Measurements from ENCODE around the gene AOC1. TPM values are rescaled to one million over a fixed set of nuclear protein-coding genes. Genes with fewer than 3 reads are reported as not detected.

Gene AOC1
- total RNA-seq, 1 donor from 2014 or later: not detected

DNA sequence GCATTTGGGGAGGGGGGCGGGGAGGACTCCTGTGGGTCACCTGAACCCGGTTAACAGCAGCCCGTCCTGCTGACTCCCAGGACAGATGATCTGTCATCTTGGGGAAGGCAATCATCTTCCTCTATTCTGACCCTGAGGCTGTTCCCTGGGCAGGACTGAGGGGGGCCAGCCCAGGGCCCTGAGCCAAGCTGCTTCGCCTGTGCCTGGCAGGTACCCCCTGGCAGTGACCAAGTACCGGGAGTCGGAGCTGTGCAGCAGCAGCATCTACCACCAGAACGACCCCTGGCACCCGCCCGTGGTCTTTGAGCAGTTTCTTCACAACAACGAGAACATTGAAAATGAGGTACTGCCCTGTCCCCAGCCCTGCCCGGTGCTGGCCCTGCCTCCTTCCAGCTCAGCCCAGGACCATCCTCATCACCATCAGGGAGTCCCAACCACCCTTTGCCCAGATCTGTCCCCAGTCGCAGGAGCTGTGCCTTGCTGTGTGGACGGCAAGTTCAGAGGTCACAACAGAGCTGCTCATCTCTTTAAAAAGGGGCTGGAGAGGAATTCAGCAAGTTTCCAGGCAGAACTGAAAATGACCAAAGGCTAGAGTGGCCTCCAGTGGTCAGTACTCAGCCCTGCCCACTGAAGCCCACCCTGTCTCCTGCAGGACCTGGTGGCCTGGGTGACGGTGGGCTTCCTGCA lies 8.1 kb downstream of the AOC1 start:
- Mint-ChIP-seq H3K9me3 (ENCODE audit: low read depth) (peaks cover 7% of the 10 kb centered on the region), H3K36me3 (ENCODE audit: low read depth) (no peaks in the 10 kb centered on the region), H3K27me3 (ENCODE audit: low read depth) (peaks cover 6% of the 10 kb centered on the region), H3K4me3 (ENCODE audit: unreplicated experiment) (no peak overlapping the region), H3K4me1 (ENCODE audit: low read depth) (no peaks in the 10 kb centered on the region), H3K27ac (ENCODE audit: unreplicated experiment) (no peak overlapping the region)
- TF ChIP-seq, protein P1, sequence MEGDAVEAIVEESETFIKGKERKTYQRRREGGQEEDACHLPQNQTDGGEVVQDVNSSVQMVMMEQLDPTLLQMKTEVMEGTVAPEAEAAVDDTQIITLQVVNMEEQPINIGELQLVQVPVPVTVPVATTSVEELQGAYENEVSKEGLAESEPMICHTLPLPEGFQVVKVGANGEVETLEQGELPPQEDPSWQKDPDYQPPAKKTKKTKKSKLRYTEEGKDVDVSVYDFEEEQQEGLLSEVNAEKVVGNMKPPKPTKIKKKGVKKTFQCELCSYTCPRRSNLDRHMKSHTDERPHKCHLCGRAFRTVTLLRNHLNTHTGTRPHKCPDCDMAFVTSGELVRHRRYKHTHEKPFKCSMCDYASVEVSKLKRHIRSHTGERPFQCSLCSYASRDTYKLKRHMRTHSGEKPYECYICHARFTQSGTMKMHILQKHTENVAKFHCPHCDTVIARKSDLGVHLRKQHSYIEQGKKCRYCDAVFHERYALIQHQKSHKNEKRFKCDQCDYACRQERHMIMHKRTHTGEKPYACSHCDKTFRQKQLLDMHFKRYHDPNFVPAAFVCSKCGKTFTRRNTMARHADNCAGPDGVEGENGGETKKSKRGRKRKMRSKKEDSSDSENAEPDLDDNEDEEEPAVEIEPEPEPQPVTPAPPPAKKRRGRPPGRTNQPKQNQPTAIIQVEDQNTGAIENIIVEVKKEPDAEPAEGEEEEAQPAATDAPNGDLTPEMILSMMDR (IDR thresholded peaks at IDR 0.05): no peak
- DNase-seq (ENCODE audit: low spot score): no peak

DNA sequence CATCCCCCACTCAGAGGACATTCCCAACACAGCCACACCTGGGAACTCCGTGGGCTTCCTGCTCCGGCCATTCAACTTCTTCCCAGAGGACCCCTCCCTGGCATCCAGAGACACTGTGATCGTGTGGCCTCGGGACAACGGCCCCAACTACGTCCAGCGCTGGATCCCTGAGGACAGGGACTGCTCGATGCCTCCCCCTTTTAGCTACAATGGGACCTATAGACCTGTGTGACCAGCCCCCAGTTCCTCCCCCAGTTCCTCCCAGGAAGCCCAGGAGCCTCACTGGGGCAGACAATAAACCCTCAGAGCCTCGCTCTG lies 8.6 kb downstream of the AOC1 start:
- Mint-ChIP-seq H3K27ac (ENCODE audit: unreplicated experiment) (no peak overlapping the region), H3K4me3 (ENCODE audit: unreplicated experiment) (no peak overlapping the region), H3K9me3 (ENCODE audit: low read depth) (peaks cover 7% of the 10 kb centered on the region), H3K36me3 (ENCODE audit: low read depth) (no peaks in the 10 kb centered on the region), H3K27me3 (ENCODE audit: low read depth) (peaks cover 5% of the 10 kb centered on the region), H3K4me1 (ENCODE audit: low read depth) (no peaks in the 10 kb centered on the region)
- TF ChIP-seq, protein P1 (IDR thresholded peaks at IDR 0.05): no peak
- no peak for DNase-seq (ENCODE audit: low spot score)

DNA sequence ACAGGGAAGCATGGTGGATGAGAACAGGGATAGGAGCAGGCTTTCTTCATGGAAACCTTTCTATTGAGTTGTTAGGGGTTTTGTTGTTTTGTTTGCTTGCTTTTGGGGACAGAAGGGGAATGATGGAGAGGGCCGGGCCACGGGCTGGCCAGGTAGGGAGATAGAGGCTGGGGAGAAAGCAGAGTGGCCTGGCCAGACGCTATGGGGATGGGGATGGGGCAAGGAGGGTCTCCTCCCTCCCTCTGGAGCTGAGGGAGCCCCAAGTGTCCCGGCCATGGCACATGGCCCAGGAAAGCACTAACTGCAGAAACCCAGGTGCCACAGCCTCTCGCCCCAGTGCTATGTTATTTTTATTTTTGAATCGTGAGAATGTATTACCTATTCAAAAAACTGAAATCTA lies 10.0 kb downstream of the AOC1 start:
- Mint-ChIP-seq H3K4me3 (ENCODE audit: unreplicated experiment) (no peak overlapping the region), H3K9me3 (ENCODE audit: low read depth) (peaks cover 8% of the 10 kb centered on the region), H3K36me3 (ENCODE audit: low read depth) (no peaks in the 10 kb centered on the region), H3K27me3 (ENCODE audit: low read depth) (peaks cover 7% of the 10 kb centered on the region), H3K4me1 (ENCODE audit: low read depth) (no peaks in the 10 kb centered on the region), H3K27ac (ENCODE audit: unreplicated experiment) (no peak overlapping the region)
- TF ChIP-seq, protein P1 (IDR thresholded peaks at IDR 0.05): no peak
- DNase-seq (ENCODE audit: low spot score): no peak

DNA sequence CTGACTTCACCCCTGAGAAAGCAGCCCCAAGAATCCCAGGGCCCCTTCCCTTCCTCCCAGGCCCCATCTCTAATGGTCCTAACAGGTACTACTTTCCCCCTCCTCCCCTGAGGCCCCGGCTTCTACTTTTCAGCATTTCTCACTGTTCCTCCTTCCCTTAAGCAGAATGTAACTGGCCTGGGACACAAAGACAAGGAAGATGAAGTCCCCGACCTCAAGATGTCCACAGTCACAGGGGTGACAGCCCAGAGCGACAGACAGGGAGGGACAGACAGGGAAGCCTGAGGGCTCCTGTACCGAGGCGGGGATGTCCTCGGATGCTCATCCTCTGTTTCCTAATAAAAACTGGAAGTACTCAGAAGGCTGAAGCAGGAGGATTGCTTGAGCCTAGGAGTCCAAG lies 11.6 kb downstream of the AOC1 start:
- no peak overlapping the region for H3K4me3 Mint-ChIP-seq (ENCODE audit: unreplicated experiment)
- H3K27me3 Mint-ChIP-seq (ENCODE audit: low read depth): peaks cover 21% of the 10 kb centered on the region
- no peak overlapping the region for H3K27ac Mint-ChIP-seq (ENCODE audit: unreplicated experiment)
- peaks cover 8% of the 10 kb centered on the region for H3K9me3 Mint-ChIP-seq (ENCODE audit: low read depth)
- H3K4me1 Mint-ChIP-seq (ENCODE audit: low read depth): no peaks in the 10 kb centered on the region
- no peak for DNase-seq (ENCODE audit: low spot score)
- TF ChIP-seq, protein P1 (IDR thresholded peaks at IDR 0.05): no peak
- no peaks in the 10 kb centered on the region for H3K36me3 Mint-ChIP-seq (ENCODE audit: low read depth)

DNA sequence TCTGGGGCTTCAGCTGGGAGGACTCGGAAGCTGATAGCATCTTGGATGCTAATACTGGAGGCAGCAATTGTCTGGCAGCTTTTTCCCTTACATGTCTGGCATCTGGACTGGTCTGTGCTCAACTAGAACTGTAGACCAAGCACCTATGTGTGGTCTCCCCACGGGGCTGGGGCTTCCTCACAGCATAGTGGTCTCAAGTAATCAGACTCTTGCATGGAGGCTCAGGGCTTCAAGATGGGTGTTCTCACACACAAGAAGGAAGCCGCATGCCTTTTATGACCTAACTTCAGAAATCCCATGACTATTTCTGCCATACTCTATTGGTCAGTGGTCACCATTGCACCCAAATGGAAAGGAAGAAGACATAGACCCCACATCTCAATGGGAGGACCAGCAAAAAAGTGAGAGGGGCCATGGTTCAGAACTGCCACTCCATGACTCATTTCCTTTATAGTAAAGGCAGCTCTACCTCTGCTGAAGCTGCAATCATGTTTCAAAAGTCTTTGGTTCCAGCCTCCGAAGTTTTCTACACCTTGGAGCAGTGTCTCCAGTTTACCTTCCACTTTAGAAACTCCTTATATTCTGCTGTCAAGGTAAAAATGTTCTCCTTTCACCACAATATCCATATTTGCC lies 14.7 kb downstream of the AOC1 start:
- Mint-ChIP-seq H3K27ac (ENCODE audit: unreplicated experiment) (no peak overlapping the region), H3K27me3 (ENCODE audit: low read depth) (peaks cover 26% of the 10 kb centered on the region), H3K4me3 (ENCODE audit: unreplicated experiment) (no peak overlapping the region), H3K9me3 (ENCODE audit: low read depth) (peaks cover 15% of the 10 kb centered on the region), H3K36me3 (ENCODE audit: low read depth) (no peaks in the 10 kb centered on the region), H3K4me1 (ENCODE audit: low read depth) (no peaks in the 10 kb centered on the region)
- DNase-seq (ENCODE audit: low spot score): no peak
- TF ChIP-seq, protein P1 (IDR thresholded peaks at IDR 0.05): no peak
